GM23338 (cell line): Measurements from ENCODE around the gene CYP2A7. TPM values are rescaled to one million over a fixed set of nuclear protein-coding genes. Genes with fewer than 3 reads are reported as not detected.
"Not testable (repeated sequence)": the region's sequence is repeated elsewhere in the genome, so short reads cannot be mapped to it uniquely, and the experiment has no call there.

Experiments
- ATAC-seq: fragments of 200-7000 bp; cut with Tn5 transposase; 3 replicates; pipeline ENCODE4 v1.9.1; 2020
- DNase-seq: peaks from one replicate; pipeline ENCODE4 v3.0.0-alpha.2; 2015; ENCODE audit warnings: low spot score
- H2AFZ ChIP-seq: fragments of 200-600 bp; sonication (generic); 2 replicates; pipeline ENCODE4 v1.8.0; 2016; ENCODE audit warnings: antibody characterized with exemption, mild to moderate bottlenecking, moderate library complexity
- H3F3A ChIP-seq: fragments of 200-600 bp; sonication (generic); replicated peaks from 2 replicates; pipeline ENCODE4 v1.8.0; 2017; ENCODE audit warnings: antibody characterized with exemption, mixed run types, low read depth
- H3K27ac ChIP-seq: fragments of 200-600 bp; sonication (generic); 2 replicates; pipeline ENCODE4 v1.6.1; 2016; ENCODE audit warnings: low read depth
- H3K27me3 ChIP-seq: fragments of 200-600 bp; sonication (generic); 2 replicates; pipeline ENCODE4 v1.8.0; 2016; ENCODE audit warnings: mild to moderate bottlenecking, mixed run types, moderate library complexity; ENCODE audit not compliant: insufficient read depth
- H3K36me3 ChIP-seq: fragments of 200-600 bp; sonication (generic); 2 replicates; pipeline ENCODE4 v1.8.0; 2016; ENCODE audit warnings: mild to moderate bottlenecking; ENCODE audit not compliant: insufficient read depth
- H3K4me1 ChIP-seq: fragments of 200-600 bp; sonication (generic); 2 replicates; pipeline ENCODE4 v1.8.0; 2016; ENCODE audit warnings: mild to moderate bottlenecking, moderate library complexity; ENCODE audit not compliant: insufficient read depth
- H3K4me2 ChIP-seq: fragments of 200-600 bp; sonication (generic); 2 replicates; pipeline ENCODE4 v1.7.1; 2017; ENCODE audit warnings: mixed run types
- H3K4me3 ChIP-seq: fragments of 200-600 bp; sonication (generic); 2 replicates; pipeline ENCODE4 v1.6.1; 2016; ENCODE audit warnings: mixed run types
- H3K79me2 ChIP-seq: fragments of 200-600 bp; sonication (generic); replicated peaks from 2 replicates; pipeline ENCODE4 v1.8.0; 2017; ENCODE audit warnings: mild to moderate bottlenecking; ENCODE audit not compliant: insufficient read depth
- H3K9me2 ChIP-seq: fragments of 200-600 bp; sonication (generic); 2 replicates; pipeline ENCODE4 v1.8.0; 2017; ENCODE audit not compliant: insufficient read depth
- H4K20me1 ChIP-seq: fragments of 200-600 bp; sonication (generic); replicated peaks from 2 replicates; pipeline ENCODE4 v1.8.0; 2017; ENCODE audit warnings: mild to moderate bottlenecking; ENCODE audit not compliant: insufficient read depth
- H3K27ac Mint-ChIP-seq: 2 replicates; pipeline ENCODE4 v1.8.0; 2020; ENCODE audit warnings: inconsistent platforms, mild to moderate bottlenecking, moderate library complexity, mixed read lengths
- H3K27me3 Mint-ChIP-seq: 3 replicates; pipeline ENCODE4 v1.8.0; 2022; ENCODE audit warnings: low read depth, mild to moderate bottlenecking, moderate library complexity, mixed read lengths, inconsistent platforms; ENCODE audit not compliant: insufficient read depth, poor library complexity
- H3K36me3 Mint-ChIP-seq: 3 replicates; pipeline ENCODE4 v1.8.0; 2021; ENCODE audit warnings: low read depth, mild to moderate bottlenecking, inconsistent platforms, moderate library complexity, mixed read lengths
- H3K4me1 Mint-ChIP-seq: 3 replicates; pipeline ENCODE4 v1.8.0; 2020; ENCODE audit warnings: mild to moderate bottlenecking, inconsistent platforms, mixed read lengths
- H3K4me3 Mint-ChIP-seq: 3 replicates; pipeline ENCODE4 v1.8.0; 2021; ENCODE audit warnings: moderate library complexity, mild to moderate bottlenecking, inconsistent platforms, mixed read lengths
- H3K9me3 Mint-ChIP-seq: 3 replicates; pipeline ENCODE4 v1.8.0; 2020; ENCODE audit warnings: moderate library complexity, mild to moderate bottlenecking, inconsistent platforms, mixed read lengths
- CREB1 ChIP-seq: fragments of 250-450 bp; sonication (Bioruptor Pico); IDR thresholded peaks from 2 replicates; pipeline ENCODE4 v1.5.0; 2020; ENCODE audit warnings: low read depth, mild to moderate bottlenecking, moderate library complexity
- EZH2 ChIP-seq: fragments of 200-600 bp; sonication (generic); IDR thresholded peaks from one replicate; pipeline ENCODE4 v1.8.0; 2017; ENCODE audit warnings: antibody characterized with exemption, mild to moderate bottlenecking, low read depth; ENCODE audit not compliant: unreplicated experiment
- NANOG ChIP-seq: IDR thresholded peaks from 2 replicates; pipeline ENCODE4 v1.6.1; 2016; ENCODE audit warnings: antibody characterized with exemption, borderline replicate concordance
- POLR2AphosphoS5 ChIP-seq: IDR thresholded peaks from 2 replicates; pipeline ENCODE4 v1.6.1; 2016; ENCODE audit warnings: antibody characterized with exemption, low read depth
- STAT1 ChIP-seq: IDR thresholded peaks from one replicate; pipeline ENCODE4 v1.6.1; 2016; ENCODE audit warnings: antibody characterized with exemption; ENCODE audit not compliant: unreplicated experiment
- ZNF114 ChIP-seq: fragments of 250-450 bp; sonication (Bioruptor Pico); IDR thresholded peaks from 2 replicates; pipeline ENCODE4 v1.5.0; 2020; ENCODE audit warnings: mild to moderate bottlenecking, moderate library complexity
- polyA plus RNA-seq: library from polyadenylated mRNA; unstranded; fragments of >200 nt; fragmentation: Nextera tagmentation; extraction: Ambion mirVana; gene quantifications from 2 replicates; pipeline ENCODE4 v1.2.1, GENCODE V29; 2016
- total RNA-seq: library from RNA; depleted of rRNA; stranded (reverse); fragments of >200 nt; shearing (Covaris generic); gene quantifications from 2 replicates; pipeline ENCODE4 v1.2.3, GENCODE V29; 2014
- TF ChIP-seq, protein P1 (sequence below): IDR thresholded peaks from 2 replicates; pipeline ENCODE4 v1.6.1; 2016; ENCODE audit warnings: antibody characterized with exemption
- TF ChIP-seq, protein P2 (sequence below), 2 experiments: fragments of 200-600 bp in 1 of 2; sonication (generic) in 1 of 2; conservative IDR thresholded peaks; 2 replicates each; pipeline versions ENCODE4 v1.5.1 to v1.6.1; 2016 to 2017; ENCODE audit warnings: antibody characterized with exemption in 2 of 2, low read depth in 2 of 2, mild to moderate bottlenecking in 2 of 2, moderate library complexity in 1 of 2
- TF ChIP-seq, protein P3 (sequence below): fragments of 250-450 bp; sonication (Bioruptor Pico); IDR thresholded peaks from 2 replicates; pipeline ENCODE4 v1.5.0; 2020; ENCODE audit warnings: mild to moderate bottlenecking, moderate library complexity

CYP2A7 gene
- total and polyA plus RNA-seq, 2 experiments from 2014 or later = not detected

DNA sequence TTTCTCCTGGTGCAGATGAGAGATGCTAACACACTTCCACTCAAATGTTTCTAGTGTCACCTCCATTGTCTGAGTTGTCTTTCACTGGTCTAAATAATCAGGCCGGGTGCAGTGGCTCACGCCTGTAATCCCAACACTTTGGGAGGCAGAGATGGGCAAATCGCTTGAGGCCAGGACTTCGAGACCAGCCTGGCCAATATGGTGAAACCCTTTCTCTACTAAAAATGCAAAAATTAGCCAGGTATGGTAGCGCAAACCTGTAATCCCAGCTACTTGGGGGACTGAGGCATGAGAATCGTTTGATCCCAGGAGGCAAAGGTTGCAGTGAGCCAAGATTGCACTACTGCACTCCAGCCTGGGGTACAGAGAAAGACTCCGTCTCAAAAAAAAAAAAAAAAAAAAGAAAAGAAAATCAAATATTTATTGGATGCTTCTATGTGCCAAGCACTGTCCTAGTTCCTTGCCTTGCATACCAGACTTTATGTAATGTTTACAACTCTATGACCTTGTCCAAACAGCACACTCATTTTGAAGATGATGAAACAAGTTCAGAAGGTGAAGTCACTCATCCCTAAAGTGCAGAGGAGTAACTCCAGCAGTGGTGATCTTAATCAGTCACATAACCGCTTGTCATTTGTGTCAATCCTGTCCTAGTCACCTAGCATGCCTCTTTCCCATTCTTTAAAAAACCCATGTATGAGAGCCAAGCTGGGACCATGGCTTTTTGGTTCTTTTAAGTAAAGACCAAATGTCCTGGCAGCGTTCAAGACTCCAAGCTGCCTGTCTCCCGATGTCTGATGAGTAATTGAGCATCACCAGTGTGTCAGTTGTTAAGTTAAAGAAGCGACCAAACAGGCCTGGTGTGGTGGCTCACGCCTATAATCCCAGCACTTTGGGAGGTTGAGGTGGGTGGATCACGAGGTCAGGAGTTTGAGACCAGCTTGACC is 15.1 kb upstream of the CYP2A7 start:
- H3K79me2 ChIP-seq, H3F3A ChIP-seq, DNase-seq, H3K36me3 ChIP-seq, H3K36me3 Mint-ChIP-seq, ATAC-seq, H3K4me2 ChIP-seq, H3K27me3 Mint-ChIP-seq, H3K27ac Mint-ChIP-seq, H3K4me1 Mint-ChIP-seq, H3K27me3 ChIP-seq, H3K4me3 Mint-ChIP-seq, H2AFZ ChIP-seq, H3K9me3 Mint-ChIP-seq, H4K20me1 ChIP-seq, H3K4me3 ChIP-seq, H3K9me2 ChIP-seq, H3K27ac ChIP-seq, H3K4me1 ChIP-seq: not testable (repeated sequence)

DNA sequence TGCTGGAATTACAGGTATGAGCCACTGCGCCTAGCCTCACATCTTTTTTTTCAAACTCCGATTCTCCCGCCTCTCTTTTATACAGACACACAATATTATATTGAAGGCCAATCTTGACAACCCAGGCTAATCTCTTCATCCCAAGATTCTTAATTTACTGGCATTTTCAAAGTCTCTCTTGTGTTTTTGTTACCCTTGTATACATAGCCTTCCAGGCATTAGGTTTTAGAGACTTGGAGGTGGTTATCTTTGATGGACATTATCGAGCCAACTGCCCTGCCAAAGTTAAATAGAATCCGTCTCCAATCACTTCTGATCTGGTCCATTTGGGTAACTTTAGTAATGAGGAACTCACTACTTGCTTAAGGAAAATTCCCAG is 14.4 kb upstream of the CYP2A7 start:
- Histone ChIP-seq H3F3A (no peaks in the 10 kb centered on the region), H3K27ac (no peak overlapping the region), H2AFZ (no peak overlapping the region), H3K4me2 (no peak overlapping the region), H3K4me1 (no peaks in the 10 kb centered on the region), H3K27me3 (no peaks in the 10 kb centered on the region), H3K4me3 (no peak overlapping the region), H3K36me3 (no peaks in the 10 kb centered on the region), H3K9me2 (0 out of 2 replicates have a peak, but pooled peaks cover 3% of the 10 kb centered on the region), H4K20me1 (no peaks in the 10 kb centered on the region), H3K79me2 (no peaks in the 10 kb centered on the region)
- Mint-ChIP-seq H3K27me3 (peaks cover 6% of the 10 kb centered on the region), H3K36me3 (no peaks in the 10 kb centered on the region), H3K4me3 (no peak overlapping the region), H3K27ac (no peak overlapping the region), H3K9me3 (no peaks in the 10 kb centered on the region), H3K4me1 (peaks cover 6% of the 10 kb centered on the region)
- ATAC-seq = no peak
- no peak for DNase-seq
- TF ChIP-seq, protein P1, sequence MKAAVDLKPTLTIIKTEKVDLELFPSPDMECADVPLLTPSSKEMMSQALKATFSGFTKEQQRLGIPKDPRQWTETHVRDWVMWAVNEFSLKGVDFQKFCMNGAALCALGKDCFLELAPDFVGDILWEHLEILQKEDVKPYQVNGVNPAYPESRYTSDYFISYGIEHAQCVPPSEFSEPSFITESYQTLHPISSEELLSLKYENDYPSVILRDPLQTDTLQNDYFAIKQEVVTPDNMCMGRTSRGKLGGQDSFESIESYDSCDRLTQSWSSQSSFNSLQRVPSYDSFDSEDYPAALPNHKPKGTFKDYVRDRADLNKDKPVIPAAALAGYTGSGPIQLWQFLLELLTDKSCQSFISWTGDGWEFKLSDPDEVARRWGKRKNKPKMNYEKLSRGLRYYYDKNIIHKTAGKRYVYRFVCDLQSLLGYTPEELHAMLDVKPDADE = no peak
- TF ChIP-seq POLR2AphosphoS5 = no peak
- TF ChIP-seq CREB1 (CRISPR knock-in tag) = no peak
- TF ChIP-seq, protein P2, sequence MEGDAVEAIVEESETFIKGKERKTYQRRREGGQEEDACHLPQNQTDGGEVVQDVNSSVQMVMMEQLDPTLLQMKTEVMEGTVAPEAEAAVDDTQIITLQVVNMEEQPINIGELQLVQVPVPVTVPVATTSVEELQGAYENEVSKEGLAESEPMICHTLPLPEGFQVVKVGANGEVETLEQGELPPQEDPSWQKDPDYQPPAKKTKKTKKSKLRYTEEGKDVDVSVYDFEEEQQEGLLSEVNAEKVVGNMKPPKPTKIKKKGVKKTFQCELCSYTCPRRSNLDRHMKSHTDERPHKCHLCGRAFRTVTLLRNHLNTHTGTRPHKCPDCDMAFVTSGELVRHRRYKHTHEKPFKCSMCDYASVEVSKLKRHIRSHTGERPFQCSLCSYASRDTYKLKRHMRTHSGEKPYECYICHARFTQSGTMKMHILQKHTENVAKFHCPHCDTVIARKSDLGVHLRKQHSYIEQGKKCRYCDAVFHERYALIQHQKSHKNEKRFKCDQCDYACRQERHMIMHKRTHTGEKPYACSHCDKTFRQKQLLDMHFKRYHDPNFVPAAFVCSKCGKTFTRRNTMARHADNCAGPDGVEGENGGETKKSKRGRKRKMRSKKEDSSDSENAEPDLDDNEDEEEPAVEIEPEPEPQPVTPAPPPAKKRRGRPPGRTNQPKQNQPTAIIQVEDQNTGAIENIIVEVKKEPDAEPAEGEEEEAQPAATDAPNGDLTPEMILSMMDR (conservative IDR thresholded peaks at IDR 0.05; ENCODE audit: low read depth in 2 of 2) = no peak
- TF ChIP-seq, protein P3, sequence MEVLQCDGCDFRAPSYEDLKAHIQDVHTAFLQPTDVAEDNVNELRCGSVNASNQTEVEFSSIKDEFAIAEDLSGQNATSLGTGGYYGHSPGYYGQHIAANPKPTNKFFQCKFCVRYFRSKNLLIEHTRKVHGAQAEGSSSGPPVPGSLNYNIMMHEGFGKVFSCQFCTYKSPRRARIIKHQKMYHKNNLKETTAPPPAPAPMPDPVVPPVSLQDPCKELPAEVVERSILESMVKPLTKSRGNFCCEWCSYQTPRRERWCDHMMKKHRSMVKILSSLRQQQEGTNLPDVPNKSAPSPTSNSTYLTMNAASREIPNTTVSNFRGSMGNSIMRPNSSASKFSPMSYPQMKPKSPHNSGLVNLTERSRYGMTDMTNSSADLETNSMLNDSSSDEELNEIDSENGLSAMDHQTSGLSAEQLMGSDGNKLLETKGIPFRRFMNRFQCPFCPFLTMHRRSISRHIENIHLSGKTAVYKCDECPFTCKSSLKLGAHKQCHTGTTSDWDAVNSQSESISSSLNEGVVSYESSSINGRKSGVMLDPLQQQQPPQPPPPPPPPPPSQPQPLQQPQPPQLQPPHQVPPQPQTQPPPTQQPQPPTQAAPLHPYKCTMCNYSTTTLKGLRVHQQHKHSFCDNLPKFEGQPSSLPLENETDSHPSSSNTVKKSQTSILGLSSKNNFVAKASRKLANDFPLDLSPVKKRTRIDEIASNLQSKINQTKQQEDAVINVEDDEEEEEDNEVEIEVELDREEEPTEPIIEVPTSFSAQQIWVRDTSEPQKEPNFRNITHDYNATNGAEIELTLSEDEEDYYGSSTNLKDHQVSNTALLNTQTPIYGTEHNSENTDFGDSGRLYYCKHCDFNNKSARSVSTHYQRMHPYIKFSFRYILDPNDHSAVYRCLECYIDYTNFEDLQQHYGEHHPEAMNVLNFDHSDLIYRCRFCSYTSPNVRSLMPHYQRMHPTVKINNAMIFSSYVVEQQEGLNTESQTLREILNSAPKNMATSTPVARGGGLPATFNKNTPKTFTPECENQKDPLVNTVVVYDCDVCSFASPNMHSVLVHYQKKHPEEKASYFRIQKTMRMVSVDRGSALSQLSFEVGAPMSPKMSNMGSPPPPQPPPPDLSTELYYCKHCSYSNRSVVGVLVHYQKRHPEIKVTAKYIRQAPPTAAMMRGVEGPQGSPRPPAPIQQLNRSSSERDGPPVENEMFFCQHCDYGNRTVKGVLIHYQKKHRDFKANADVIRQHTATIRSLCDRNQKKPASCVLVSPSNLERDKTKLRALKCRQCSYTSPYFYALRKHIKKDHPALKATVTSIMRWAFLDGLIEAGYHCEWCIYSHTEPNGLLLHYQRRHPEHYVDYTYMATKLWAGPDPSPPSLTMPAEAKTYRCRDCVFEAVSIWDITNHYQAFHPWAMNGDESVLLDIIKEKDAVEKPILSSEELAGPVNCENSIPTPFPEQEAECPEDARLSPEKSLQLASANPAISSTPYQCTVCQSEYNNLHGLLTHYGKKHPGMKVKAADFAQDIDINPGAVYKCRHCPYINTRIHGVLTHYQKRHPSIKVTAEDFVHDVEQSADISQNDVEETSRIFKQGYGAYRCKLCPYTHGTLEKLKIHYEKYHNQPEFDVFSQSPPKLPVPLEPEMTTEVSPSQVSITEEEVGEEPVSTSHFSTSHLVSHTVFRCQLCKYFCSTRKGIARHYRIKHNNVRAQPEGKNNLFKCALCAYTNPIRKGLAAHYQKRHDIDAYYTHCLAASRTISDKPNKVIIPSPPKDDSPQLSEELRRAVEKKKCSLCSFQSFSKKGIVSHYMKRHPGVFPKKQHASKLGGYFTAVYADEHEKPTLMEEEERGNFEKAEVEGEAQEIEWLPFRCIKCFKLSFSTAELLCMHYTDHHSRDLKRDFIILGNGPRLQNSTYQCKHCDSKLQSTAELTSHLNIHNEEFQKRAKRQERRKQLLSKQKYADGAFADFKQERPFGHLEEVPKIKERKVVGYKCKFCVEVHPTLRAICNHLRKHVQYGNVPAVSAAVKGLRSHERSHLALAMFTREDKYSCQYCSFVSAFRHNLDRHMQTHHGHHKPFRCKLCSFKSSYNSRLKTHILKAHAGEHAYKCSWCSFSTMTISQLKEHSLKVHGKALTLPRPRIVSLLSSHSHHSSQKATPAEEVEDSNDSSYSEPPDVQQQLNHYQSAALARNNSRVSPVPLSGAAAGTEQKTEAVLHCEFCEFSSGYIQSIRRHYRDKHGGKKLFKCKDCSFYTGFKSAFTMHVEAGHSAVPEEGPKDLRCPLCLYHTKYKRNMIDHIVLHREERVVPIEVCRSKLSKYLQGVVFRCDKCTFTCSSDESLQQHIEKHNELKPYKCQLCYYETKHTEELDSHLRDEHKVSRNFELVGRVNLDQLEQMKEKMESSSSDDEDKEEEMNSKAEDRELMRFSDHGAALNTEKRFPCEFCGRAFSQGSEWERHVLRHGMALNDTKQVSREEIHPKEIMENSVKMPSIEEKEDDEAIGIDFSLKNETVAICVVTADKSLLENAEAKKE (CRISPR knock-in tag) = no peak
- TF ChIP-seq STAT1 = no peak
- TF ChIP-seq NANOG = no peak
- TF ChIP-seq ZNF114 = no peak
- TF ChIP-seq EZH2 = no peak
